Stimulated activated CD8-positive, alpha-beta memory T cell treated with anti-CD3 and anti-CD28 coated beads, Interleukin-12 subunit alpha, Interleukin-12 subunit beta, amount 100 ng/mL, for 1 hour (primary cell): ENCODE data around the gene AHNAK.
"Not testable (repeated sequence)": the region's sequence is repeated elsewhere in the genome, so short reads cannot be mapped to it uniquely, and the experiment has no call there.

Experiments
- DNase-seq: peaks from one replicate; pipeline ENCODE4 v3.0.0-alpha.2; 2020; ENCODE audit warnings: low read depth

AHNAK gene

DNA sequence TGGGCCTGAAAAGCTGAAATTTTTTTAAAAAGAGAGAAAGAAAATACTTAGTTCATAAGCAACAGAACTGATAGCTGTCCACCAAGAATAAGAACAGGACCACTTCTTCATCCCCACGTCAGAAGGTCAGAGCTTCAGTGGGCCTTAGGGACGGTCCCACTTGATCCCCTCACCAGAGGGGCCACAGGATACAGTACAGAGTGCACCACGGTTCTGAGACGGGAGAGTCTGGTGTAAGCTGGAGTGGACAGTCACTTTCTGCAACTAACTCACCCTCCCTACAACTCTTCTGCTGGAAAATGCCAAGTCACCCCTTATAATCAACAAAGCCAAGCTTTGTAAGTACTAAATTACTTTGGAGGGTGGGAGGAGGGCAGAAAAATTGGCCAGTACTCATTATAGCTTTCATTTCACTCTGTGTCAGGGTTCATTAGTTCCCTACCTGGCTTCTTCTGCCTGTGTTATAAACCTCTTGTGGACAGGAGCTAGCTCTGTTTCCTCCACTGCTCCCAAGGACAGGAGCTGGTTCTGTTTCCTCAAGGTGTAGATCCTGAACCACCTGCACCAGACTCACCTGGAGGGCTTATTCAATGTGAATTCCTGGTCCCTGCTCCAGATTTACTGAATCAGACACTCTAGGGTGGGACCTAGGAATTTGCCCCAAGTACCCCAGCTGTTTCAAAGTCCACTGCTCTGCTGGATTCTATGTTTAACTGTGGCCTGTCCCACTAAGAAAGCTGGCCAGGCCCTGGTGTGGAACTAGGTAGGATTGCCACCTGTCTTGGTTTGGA lies 88.2 kb downstream of the AHNAK start:
- no peak for DNase-seq

DNA sequence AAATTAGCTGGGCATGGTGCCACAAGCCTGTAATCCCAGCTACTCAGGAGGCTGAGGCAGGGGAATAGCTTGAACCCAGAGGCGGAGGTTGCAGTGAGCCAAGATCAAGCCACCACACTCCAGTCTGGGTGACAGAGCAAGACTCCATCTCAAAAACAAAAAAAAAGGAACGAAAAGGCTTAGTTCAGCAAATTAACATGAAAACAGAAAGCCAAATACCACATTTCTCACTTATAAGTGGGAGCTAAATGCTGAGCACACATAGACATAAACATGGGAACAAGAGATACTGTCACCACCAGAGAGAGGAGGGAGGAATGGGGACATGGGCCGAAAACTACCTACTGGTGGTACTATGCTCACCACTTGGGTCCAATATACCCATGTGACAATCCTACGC lies 89.1 kb downstream of the AHNAK start:
- no peak for DNase-seq

DNA sequence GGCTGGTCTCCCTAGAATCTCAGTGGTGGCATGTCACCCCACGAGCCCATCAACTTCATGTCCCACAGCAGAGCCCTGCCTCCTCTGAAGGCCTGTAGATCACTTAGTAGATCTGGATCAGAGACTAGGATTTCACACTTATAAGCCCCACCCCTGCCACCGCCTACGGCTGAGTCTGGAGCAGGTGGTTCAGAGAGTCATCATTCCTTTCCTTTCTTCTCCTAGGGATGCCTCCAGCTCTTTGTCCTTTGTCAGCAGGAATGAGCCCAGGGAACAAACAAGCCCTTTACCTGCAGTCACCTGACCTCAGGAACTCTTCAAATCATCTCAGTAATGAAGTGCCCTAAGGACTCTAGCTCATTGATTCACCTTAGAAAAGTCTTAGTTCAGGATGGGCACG lies 90.0 kb downstream of the AHNAK start:
- no peak for DNase-seq

DNA sequence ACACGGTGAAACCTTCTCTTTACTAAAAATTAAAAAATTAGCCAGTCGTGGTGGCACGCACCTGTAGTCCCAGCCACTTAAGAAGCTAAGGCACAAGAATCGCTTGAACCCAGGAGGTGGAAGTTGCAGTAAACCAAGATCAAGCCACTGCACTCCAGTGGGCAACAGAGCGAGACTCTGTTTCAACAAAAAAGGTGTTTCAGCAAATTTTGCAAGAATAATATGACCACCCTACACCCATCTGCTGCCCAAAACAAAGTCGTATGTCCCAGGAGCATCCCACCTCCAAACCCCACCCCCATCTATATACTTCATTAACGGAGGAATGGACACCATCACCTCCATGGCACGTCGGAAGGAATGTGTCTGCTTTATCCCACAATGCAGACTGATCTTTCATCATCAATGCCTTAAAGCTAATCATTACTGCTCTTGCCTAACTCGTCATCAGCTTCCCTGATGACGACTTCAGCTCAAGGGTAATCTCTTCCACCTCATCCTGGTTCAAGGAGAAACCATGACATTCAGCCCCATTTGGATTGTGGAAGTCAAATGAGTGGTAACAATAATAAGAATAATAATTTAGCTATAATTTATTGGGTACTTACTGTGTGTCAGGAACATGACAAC lies 93.7 kb downstream of the AHNAK start:
- no peak for DNase-seq

DNA sequence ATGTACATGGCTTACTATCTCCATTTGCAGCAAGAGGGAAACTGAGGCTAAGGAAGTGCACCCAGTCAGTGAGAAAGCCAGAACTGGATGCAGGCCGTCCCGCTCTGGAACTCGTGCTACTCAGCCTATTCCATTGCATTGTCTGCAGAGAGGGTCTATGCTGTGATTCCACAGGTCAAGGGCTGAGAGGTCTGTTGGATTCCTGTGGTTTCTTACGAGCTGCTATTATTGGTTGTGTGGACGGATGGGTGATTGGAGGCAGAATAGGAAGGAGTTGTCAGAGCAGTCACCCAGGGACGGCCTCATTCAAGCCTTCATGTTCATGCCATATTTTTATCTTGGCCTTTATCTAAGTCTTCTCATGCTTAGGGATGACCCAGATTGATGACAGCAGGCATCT lies 94.3 kb downstream of the AHNAK start:
- DNase-seq, result no peak

DNA sequence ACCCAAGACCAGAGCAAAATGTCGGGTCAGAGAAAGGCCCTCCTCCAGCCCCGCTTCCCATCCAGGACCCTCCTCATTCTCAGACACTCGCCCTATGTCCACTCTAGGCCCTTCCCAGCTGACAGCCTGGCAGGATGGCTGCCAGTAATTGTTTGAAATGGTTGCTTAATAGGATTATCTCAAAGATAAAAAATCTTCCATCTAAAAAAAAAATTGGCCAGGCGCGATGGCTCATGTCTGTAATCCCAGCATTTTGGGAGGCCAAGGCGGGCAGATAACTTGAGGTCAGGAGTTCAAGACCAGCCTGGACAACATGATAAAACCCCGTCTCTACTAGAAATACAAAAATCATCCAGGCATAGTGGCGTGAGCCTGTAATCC lies 95.4 kb downstream of the AHNAK start:
- no peak for DNase-seq

DNA sequence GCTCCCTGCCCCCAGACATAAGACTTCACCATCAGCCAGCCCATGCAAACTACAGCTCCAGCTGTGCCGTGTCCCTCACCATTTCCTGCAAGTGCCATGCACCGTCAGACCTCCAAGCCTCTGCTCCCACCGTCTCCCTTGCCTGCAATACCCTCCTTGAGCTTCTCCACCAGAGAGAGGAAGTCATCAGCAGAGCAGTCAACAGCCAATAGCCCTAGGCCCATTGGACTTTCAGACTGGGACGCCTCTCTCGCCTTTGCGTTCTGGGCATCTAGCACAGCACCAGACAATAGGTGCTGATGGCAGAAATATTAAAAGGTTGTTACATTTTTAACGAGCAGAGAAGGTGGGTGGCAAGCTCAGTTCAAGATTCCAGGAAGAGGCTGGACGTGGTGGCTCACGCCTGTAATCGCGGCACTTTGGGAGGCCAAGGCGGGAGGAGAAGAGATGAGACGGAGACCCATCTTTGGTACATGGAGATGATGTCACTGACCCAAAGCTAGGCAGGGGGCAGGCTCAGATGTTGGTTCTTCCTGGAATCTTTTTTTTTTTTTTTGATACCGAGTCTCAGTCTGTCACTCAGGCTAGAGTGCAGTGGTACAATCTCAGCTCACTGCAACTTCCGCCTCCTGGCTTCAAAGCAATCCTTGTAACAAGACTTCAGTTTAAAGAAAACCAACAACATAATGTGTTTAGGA lies 95.9 kb downstream of the AHNAK start:
- no peak for DNase-seq

DNA sequence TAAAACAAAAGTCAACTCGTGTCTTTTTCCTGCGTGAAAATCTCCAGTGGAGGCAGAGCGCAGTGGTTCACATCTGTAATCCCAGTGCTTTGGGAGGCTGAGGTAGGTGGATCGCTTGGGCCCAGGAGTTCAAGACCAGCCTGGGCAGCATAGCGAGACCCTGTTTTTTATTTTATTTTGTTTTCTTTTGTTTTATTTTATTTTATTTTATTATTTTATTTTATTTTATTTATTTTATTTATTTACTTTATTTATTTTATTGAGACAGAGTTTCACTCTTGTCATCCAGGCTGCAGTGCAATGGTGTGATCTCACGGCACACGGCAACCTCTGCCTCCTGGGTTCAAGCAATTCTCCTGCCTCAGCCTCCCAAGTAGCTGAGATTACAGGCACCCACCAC lies 96.7 kb downstream of the AHNAK start:
- not testable (repeated sequence) for DNase-seq

DNA sequence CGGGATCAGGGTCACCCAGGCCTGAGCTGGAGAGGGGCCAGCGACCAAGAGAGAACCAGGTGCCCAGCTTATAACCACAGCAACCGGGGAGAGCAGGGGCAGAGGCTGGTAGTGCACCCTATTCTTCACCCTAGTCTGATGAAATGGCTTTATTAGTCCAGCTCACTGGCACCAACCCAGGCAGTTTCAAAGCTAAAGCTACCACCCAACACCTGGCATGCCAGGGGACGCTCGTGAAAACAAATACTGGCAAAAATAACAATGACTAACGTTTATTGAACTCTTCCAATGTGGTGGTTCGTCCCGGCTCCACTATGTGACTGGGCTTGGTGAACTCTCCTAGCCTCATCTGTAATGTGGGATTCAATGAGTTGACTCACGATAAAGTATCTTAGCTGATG lies 97.2 kb downstream of the AHNAK start:
- DNase-seq, result no peak

DNA sequence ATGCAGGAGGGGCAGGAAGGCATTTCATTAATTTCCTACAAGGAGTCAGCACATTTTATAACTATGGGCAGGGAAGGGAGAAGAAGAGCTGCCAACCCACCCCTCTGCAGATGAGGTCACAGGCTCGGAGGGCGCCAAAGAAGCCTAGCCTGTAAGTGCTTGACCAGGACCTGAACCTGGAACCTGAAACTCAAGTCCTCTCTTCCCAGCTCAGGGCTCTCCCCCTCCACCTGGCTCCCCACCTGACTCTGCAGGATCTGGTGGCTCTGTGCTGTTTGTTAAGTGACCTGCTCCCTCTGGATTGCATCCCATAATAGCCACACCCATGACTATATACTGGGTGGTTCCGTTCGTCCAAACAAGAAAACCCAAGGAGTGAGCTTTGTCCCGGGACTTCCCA lies 100.5 kb downstream of the AHNAK start:
- DNase-seq, result no peak

DNA sequence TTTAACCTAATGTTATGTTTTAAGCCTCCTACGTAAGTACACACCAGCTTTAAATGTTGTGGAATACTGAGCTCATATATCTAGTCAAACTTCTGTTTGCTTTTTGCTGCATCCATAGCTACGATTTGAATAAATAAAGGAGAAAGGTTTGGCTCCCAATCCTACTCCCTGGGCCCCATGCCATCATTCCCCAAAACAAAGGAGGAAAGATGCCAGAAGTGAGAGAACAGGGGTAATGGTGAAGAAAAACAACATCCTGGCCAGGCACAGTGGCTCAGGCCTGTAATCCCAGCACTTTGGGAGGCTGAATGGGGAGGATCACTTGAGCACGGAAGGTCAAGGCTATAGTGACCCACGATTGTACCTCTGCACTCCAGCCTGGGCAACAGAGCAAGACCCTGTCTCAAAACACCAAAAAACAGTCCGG lies 101.3 kb downstream of the AHNAK start:
- DNase-seq, result no peak

DNA sequence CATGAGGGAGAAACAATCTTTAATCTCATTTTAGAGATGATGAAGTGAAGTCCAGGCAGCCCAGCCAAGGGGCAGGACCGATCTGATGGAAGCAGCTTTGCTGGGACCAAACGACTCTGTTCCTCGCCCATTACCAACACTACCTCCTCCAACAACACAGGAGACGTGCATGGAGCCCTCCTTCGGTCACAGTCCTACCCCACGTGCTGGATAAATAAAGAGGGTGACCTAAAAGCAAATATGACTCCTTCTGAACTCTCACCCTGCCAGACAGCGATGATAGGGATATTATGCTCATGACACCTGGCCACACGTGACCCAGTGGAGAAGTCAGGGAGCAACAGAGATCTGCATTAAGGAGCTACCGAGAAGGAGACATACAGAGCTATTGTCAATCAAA lies 101.8 kb downstream of the AHNAK start:
- DNase-seq, result no peak

DNA sequence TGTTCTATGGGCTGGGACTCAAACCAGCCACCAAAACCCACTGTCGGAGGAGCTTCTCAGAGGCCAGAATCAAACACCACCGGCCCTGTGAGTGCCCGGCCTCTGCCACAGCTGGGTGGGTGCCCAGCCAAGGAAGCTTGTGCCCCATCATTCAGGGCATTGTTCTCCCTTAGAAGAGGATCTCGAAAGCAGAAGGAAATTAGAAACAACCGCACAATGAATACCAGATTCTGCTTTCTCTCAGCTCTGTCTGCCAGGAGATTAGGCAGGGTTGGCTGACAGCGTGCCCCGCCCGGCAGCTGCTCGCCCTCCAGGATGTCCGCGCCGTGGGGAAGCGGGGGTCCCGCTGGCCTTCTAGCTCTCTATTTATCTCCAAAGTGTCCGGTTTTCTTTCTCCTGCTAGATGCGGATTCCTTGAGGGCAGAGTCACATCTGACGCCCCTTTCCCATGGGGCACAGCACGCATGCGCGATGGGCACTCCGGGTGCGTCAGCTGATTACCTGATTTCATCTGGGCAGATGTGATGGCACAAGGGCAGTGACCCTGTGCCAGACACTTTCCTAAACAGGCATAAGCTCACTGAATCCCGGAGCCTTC lies 102.3 kb downstream of the AHNAK start:
- DNase-seq, result no peak

DNA sequence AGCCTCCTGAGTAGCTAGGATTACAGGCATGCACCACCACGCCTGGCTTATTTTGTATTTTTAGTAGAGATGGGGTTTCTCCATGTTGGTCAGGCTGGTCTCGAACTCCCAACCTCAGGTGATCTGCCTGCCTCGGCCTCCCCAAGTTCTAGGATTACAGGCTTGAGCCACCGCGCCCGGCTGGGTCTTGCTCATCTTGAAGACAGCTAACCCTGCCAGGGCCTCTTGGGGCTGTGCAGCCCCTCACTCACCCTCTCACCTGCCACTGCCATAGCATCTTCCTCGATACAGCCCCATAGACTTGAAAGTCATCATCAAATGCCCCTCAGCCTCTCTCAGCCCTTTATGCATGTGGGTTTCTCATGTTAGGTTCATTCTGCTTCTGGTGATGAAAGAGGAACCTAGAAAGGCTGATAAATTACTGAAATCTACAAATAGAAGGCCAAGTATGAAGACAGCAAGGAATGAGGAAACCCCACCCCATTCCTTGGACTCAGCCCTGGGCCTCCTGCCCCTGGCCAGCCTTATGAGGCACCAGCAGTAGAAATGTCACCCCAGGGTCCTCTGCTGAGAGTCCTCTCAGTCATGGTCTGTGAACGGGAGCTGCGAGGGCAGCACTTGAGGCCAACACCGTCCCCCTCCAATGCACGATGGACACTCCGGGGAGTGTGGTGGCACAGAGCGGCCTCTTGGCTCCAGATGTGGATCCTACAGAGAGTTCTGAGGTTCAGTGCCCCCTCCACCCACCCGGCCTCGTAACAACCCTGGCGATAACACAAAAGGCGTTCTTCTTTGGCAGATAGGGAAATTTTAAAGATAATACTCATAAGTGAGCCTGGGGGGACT lies 103.0 kb downstream of the AHNAK start:
- DNase-seq, result no peak

DNA sequence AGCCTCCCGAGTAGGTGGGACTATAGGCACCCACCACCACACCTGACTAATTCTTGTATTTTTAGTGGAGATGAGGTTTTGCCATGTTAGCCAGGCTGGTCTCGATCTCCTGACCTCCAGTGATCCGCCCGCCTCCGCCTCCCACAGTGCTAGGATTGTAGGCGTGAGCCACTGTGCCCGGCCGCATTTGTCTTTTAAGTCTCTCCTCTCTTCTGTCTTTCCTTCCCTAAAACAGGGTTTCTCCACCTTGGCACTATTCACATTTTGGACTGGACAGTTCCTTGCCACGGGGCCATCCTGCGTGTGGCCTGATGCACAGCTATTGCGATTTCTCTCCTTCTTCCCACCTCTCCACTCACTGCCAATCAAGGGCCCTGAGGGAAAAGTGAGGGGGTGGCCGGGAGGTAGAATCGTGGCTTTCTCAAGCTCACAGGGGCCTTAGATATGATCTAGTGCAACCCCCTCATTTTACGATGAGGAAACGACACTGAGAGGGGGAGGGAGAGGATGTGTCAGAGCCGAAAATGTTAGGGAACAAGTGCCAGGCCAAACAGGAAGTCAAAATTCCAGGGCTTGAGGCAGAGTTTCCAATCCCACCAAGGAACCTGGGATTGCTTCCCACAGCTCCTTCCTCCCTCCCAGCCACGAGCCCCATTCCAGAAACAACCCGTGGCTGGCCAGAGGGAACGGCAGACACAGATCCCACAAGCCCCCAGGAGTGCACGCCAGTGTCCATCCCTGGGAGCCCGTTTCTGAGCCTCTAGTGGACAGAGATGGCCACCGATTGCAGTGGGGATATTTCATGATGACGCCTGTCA lies 106.6 kb downstream of the AHNAK start:
- no peak for DNase-seq

DNA sequence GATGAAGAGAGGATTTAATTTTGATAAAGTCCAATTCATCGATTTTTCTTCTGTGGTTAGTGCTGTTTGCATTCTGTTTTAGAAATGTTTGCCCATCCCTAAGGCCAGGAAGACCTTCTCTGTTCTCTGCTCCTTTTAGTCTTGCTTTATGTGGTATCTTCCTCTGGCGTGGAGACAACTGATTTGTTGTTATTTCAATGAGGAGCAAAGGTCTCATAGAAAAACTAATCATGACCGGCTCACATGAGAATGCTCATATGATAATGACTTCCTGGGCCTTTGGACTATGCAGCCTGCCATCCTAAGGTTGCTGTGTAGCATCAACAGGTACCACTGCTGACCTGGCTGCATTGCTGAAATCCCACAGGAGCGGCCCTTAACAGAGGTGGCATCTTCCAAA lies 108.0 kb downstream of the AHNAK start:
- DNase-seq, result no peak

DNA sequence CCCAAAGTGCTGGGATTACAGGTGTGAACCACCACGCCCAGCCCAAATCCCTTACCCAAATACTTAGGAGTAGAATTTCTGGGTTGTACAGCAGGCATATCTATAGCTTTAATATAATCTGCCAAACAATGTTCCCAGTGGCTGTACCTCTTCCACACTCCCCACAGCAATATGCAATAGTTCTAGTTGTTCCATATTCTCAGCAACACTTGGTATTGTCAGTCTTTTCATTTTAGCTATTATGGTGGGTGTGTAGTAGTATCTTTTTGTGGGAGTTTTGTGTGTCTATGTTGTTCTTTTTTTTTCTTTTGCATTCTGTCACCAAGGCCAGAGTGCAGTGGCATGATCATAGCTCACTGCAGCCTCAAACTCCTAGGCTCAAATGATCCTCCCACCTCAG lies 109.0 kb downstream of the AHNAK start:
- DNase-seq, result no peak

DNA sequence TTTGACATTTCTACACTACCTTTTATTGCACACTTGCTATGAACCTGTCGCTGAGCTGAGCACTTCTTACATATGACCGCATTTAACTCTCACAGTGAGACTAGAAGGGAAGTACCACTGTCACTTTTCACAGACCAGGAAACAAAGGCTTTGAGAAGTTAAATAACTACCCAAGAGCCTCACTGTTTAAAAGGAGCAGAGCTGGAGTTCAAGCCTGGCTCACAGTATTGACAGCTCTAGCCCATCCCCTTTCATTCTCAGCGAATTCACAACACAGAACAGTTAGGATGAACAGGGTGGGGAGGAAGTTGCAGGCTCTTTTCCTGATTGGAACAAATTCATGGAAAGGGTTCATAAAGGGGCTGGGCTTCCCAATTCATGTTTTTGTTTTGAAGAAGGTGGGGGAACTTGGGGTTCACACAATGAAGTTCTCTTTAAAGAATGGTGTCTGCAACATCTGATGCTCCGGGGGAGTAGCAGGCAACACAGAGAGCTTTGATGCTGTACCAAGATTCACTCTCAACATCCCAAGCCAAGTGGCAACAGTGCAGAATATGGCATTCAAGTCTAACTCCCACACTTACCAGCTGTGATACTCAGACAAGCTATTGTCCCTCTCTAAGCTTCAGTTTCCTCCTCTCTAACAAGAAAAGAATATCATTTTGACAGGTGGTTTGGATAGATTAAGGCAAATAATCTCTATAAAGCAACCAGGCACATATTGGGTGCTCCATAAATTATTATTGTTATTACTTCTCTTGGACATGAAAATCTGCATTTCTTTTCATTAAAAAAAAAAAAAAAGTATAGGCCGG lies 110.6 kb downstream of the AHNAK start:
- no peak for DNase-seq

DNA sequence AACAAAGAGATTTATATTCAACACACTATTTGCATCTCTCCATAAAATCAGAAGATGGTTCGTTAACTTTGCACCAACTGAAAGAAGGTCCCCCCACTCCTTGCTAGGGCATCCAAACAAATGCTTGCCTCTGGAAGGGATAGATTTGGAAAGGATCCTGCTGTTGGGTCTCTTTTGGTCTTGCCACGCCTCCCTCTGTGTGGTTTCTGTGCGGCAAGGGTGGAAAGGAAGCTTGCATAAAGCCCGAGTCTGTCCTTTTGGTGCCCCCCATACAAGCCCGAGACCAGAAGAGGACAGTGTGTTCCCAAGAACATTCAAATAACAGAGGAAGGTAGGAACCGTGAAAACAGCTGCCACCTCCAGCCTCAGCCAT lies 112.7 kb downstream of the AHNAK start:
- no peak for DNase-seq

DNA sequence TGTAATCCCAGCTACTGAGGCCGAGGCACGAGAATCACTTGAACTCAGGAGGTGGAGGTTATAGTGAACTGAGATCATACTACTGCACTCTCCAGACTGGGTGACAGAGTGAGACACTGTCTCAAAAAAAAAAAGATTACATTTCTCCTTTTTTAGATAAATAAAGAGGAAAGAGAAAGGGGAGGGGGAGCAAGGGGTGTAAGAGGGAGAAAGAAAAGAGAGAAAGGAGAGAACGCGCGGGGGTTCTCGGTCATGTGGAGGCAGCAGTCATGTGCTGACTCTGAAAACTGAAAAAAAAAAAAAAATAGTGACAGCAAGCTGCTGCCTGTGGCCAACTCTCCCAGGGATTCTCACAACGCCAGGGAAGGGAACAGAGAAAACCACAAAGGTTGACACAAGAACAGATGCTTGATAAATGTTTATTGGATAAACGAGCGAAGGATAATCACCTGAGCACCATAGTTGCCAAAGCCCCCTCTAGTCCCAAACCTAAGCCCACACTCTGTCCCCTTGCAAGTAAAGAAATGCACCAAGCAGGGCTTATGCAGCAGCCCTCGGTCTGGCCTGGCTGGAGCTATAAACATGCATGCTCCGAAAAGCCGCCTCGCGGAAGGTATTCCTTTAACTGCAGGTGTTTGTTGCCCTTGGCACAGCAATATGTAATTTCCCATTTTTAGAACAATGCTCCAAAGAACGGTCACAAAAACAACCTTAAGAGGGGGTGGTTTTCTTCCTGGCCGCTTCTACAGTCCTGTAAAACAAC lies 113.3 kb downstream of the AHNAK start:
- no peak for DNase-seq
